ENCODE data around the gene SLC44A5. TPM values are rescaled to one million over a fixed set of nuclear protein-coding genes. Genes with fewer than 3 reads are reported as not detected.

Gene SLC44A5
- polyA plus RNA-seq, 1 donor from 2014 or later: 2.7 TPM

- H3K36me3 Mint-ChIP-seq: no peaks in the 10 kb centered on the region
- H3K4me1 Mint-ChIP-seq: peaks cover 0 to 4% (median 0%) of the 10 kb centered on the region in 3 donors
- peaks cover 2% of the 10 kb centered on the region for H3K27me3 Mint-ChIP-seq
- no peak overlapping the region for H3K27ac Mint-ChIP-seq
- no peak overlapping the region for H3K4me3 Mint-ChIP-seq
- no peaks in the 10 kb centered on the region for H3K9me3 Mint-ChIP-seq
These were observed 137.8 kb downstream of the SLC44A5 start for GRCh38 chr1:75472971-75473603.

- H3K27me3 Mint-ChIP-seq: peaks cover 2% of the 10 kb centered on the region
- H3K27ac Mint-ChIP-seq: no peak overlapping the region
- no peak overlapping the region for H3K4me3 Mint-ChIP-seq
- H3K36me3 Mint-ChIP-seq: no peaks in the 10 kb centered on the region
- H3K9me3 Mint-ChIP-seq: no peaks in the 10 kb centered on the region
- H3K4me1 Mint-ChIP-seq: peaks cover 0 to 4% (median 0%) of the 10 kb centered on the region in 3 donors
These were observed 138.6 kb downstream of the SLC44A5 start for GRCh38 chr1:75472089-75472970.

- no peaks in the 10 kb centered on the region for H3K9me3 Mint-ChIP-seq
- no peak overlapping the region for H3K4me3 Mint-ChIP-seq
- no peak overlapping the region for H3K27ac Mint-ChIP-seq
- peaks cover 0 to 4% (median 0%) of the 10 kb centered on the region in 3 donors for H3K4me1 Mint-ChIP-seq
- peaks cover 2% of the 10 kb centered on the region for H3K27me3 Mint-ChIP-seq
- H3K36me3 Mint-ChIP-seq: no peaks in the 10 kb centered on the region
These were observed 139.7 kb downstream of the SLC44A5 start for GRCh38 chr1:75471252-75471651.

GRCh38 chr1:75470448-75470847, 140.5 kb downstream of the SLC44A5 start:
- Mint-ChIP-seq H3K36me3 (no peaks in the 10 kb centered on the region), H3K9me3 (no peaks in the 10 kb centered on the region), H3K27me3 (peaks cover 2% of the 10 kb centered on the region), H3K4me3 (no peak overlapping the region), H3K4me1 (peaks cover 0 to 4% (median 0%) of the 10 kb centered on the region in 3 donors), H3K27ac (no peak overlapping the region)

GRCh38 chr1:75469586-75470173, 141.2 kb downstream of the SLC44A5 start:
- Mint-ChIP-seq H3K4me3 (no peak overlapping the region), H3K9me3 (no peaks in the 10 kb centered on the region), H3K4me1 (peaks cover 0 to 6% (median 0%) of the 10 kb centered on the region in 3 donors), H3K36me3 (no peaks in the 10 kb centered on the region), H3K27me3 (peaks cover 1% of the 10 kb centered on the region), H3K27ac (no peak overlapping the region)

- Mint-ChIP-seq H3K27ac (no peak overlapping the region), H3K27me3 (no peaks in the 10 kb centered on the region), H3K4me3 (no peak overlapping the region), H3K4me1 (peaks cover 0 to 2% (median 0%) of the 10 kb centered on the region in 3 donors), H3K36me3 (peaks cover 2% of the 10 kb centered on the region), H3K9me3 (peaks cover 0 to 3% (median 0%) of the 10 kb centered on the region in 3 donors)
These were observed 149.0 kb downstream of the SLC44A5 start for GRCh38 chr1:75461808-75462325.

- H3K27me3 Mint-ChIP-seq: peaks cover 3% of the 10 kb centered on the region
- no peak overlapping the region for H3K27ac Mint-ChIP-seq
- no peak overlapping the region for H3K4me3 Mint-ChIP-seq
- H3K9me3 Mint-ChIP-seq: peaks cover 3 to 10% (median 5%) of the 10 kb centered on the region in 3 donors
- H3K4me1 Mint-ChIP-seq: no peaks in the 10 kb centered on the region
- no peaks in the 10 kb centered on the region for H3K36me3 Mint-ChIP-seq
These were observed 160.9 kb downstream of the SLC44A5 start for GRCh38 chr1:75449998-75450397.

GRCh38 chr1:75444220-75444619, 166.7 kb downstream of the SLC44A5 start:
- Mint-ChIP-seq H3K9me3 (peaks cover 0 to 5% (median 2%) of the 10 kb centered on the region in 3 donors), H3K36me3 (no peaks in the 10 kb centered on the region), H3K27ac (no peak overlapping the region), H3K27me3 (peaks cover 3% of the 10 kb centered on the region), H3K4me3 (no peak overlapping the region), H3K4me1 (no peaks in the 10 kb centered on the region)

- H3K9me3 Mint-ChIP-seq: peaks cover 0 to 3% (median 0%) of the 10 kb centered on the region in 3 donors
- H3K27me3 Mint-ChIP-seq: no peaks in the 10 kb centered on the region
- no peaks in the 10 kb centered on the region for H3K4me1 Mint-ChIP-seq
- H3K36me3 Mint-ChIP-seq: no peaks in the 10 kb centered on the region
- no peak overlapping the region for H3K27ac Mint-ChIP-seq
- H3K4me3 Mint-ChIP-seq: no peak overlapping the region
These were observed 170.6 kb downstream of the SLC44A5 start for GRCh38 chr1:75440274-75440673.

GRCh38 chr1:75438355-75438754, 172.6 kb downstream of the SLC44A5 start:
- no peak overlapping the region for H3K4me3 Mint-ChIP-seq
- H3K4me1 Mint-ChIP-seq: no peaks in the 10 kb centered on the region
- H3K27ac Mint-ChIP-seq: no peak overlapping the region
- H3K9me3 Mint-ChIP-seq: peaks cover 0 to 3% (median 0%) of the 10 kb centered on the region in 3 donors
- H3K36me3 Mint-ChIP-seq: no peaks in the 10 kb centered on the region
- no peaks in the 10 kb centered on the region for H3K27me3 Mint-ChIP-seq

- Mint-ChIP-seq H3K9me3 (no peaks in the 10 kb centered on the region), H3K27me3 (no peaks in the 10 kb centered on the region), H3K4me3 (no peak overlapping the region), H3K27ac (no peak overlapping the region), H3K4me1 (no peaks in the 10 kb centered on the region), H3K36me3 (no peaks in the 10 kb centered on the region)
These were observed 179.1 kb downstream of the SLC44A5 start for GRCh38 chr1:75431843-75432242.

GRCh38 chr1:75430526-75430925, 180.4 kb downstream of the SLC44A5 start:
- H3K4me3 Mint-ChIP-seq: no peak overlapping the region
- no peaks in the 10 kb centered on the region for H3K36me3 Mint-ChIP-seq
- H3K27me3 Mint-ChIP-seq: no peaks in the 10 kb centered on the region
- no peaks in the 10 kb centered on the region for H3K4me1 Mint-ChIP-seq
- H3K27ac Mint-ChIP-seq: no peak overlapping the region
- no peaks in the 10 kb centered on the region for H3K9me3 Mint-ChIP-seq

- Mint-ChIP-seq H3K27me3 (no peaks in the 10 kb centered on the region), H3K9me3 (no peaks in the 10 kb centered on the region), H3K27ac (no peak overlapping the region), H3K36me3 (no peaks in the 10 kb centered on the region), H3K4me3 (no peak overlapping the region), H3K4me1 (no peaks in the 10 kb centered on the region)
These were observed 184.2 kb downstream of the SLC44A5 start for GRCh38 chr1:75426688-75427087.

GRCh38 chr1:75425001-75425650, 185.8 kb downstream of the SLC44A5 start:
- H3K36me3 Mint-ChIP-seq: no peaks in the 10 kb centered on the region
- no peak overlapping the region for H3K4me3 Mint-ChIP-seq
- H3K9me3 Mint-ChIP-seq: no peaks in the 10 kb centered on the region
- H3K4me1 Mint-ChIP-seq: no peaks in the 10 kb centered on the region
- no peak overlapping the region for H3K27ac Mint-ChIP-seq
- no peaks in the 10 kb centered on the region for H3K27me3 Mint-ChIP-seq

GRCh38 chr1:75423616-75424015, 187.3 kb downstream of the SLC44A5 start:
- Mint-ChIP-seq H3K9me3 (no peaks in the 10 kb centered on the region), H3K27me3 (no peaks in the 10 kb centered on the region), H3K36me3 (no peaks in the 10 kb centered on the region), H3K4me3 (no peak overlapping the region), H3K27ac (no peak overlapping the region), H3K4me1 (peaks cover 0 to 2% (median 0%) of the 10 kb centered on the region in 3 donors)

All from IgD-negative memory B cell (primary cell).